ENCODE results near the gene AGBL4. TPM values are rescaled to one million over a fixed set of nuclear protein-coding genes. Genes with fewer than 3 reads are reported as not detected.

AGBL4 gene
- total RNA-seq, 2 donors from 2014 or later = not detected

DNA sequence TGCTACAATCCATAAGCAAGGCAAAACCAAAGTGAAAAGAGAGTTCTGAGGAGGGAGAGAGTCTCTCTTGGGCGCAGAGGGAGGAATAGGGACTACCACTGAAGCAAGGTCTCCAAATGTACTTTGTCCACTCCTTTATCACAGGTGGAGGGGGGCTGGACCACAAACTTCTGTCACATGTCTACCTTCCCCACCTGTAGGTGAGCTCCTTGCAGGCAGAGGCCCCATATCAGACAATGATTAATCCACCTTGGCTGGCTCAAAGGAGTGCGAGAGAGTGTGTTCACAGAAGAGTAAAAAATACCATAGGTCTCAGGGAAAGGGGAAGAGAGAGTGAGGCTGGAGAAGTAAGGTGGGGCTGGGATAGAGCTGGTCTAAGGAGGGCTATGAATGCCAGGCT is 1251.5 kb downstream of the AGBL4 start:
- no peaks in the 10 kb centered on the region for H3K36me3 ChIP-seq
- H3K9me3 ChIP-seq = no peaks in the 10 kb centered on the region
- H3K27ac ChIP-seq = peak overlapping the region; percentile 7 to 26
- no peaks in the 10 kb centered on the region for H3K27me3 ChIP-seq (replicated peaks; ENCODE audit: insufficient read depth)
- DNase-seq (ENCODE audit: low spot score) (no peak), ATAC-seq (ENCODE audit: insufficient number of reproducible peaks, low FRiP score, low read depth) (no peak)
- peaks cover 19 to 87% of the 10 kb centered on the region in 2 donors for H3K4me1 ChIP-seq (ENCODE audit: control insufficient read depth in 1 of 2, low read depth in 2 of 2)
- H3K4me3 ChIP-seq = no peak overlapping the region
- TF ChIP-seq, protein P1, sequence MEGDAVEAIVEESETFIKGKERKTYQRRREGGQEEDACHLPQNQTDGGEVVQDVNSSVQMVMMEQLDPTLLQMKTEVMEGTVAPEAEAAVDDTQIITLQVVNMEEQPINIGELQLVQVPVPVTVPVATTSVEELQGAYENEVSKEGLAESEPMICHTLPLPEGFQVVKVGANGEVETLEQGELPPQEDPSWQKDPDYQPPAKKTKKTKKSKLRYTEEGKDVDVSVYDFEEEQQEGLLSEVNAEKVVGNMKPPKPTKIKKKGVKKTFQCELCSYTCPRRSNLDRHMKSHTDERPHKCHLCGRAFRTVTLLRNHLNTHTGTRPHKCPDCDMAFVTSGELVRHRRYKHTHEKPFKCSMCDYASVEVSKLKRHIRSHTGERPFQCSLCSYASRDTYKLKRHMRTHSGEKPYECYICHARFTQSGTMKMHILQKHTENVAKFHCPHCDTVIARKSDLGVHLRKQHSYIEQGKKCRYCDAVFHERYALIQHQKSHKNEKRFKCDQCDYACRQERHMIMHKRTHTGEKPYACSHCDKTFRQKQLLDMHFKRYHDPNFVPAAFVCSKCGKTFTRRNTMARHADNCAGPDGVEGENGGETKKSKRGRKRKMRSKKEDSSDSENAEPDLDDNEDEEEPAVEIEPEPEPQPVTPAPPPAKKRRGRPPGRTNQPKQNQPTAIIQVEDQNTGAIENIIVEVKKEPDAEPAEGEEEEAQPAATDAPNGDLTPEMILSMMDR (IDR thresholded peaks at IDR 0.05) = no peak

DNA sequence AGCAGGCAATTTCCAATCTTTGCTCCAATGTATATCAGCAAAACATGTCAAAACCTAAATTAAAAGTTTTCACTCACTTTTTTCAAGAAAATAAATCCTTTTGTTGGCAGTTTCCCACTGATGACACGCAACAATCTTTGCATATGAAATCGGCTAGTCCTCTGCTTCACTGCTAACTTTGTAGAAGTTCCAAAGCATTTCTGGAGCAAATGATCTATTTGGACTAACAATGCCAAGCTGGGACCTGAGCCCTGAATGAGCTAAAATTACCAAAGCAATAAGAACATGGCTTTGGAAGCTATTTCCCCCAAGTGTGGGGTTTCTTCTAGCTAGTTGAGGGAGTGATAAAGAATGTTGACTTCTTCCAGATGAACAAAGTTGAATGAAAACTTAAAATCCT is 1252.2 kb downstream of the AGBL4 start:
- peaks cover 19 to 87% of the 10 kb centered on the region in 2 donors for H3K4me1 ChIP-seq (ENCODE audit: control insufficient read depth in 1 of 2, low read depth in 2 of 2)
- H3K27me3 ChIP-seq (replicated peaks; ENCODE audit: insufficient read depth) = no peaks in the 10 kb centered on the region
- DNase-seq (ENCODE audit: low spot score) = no peak
- peak overlapping the region; percentile 5 for H3K4me3 ChIP-seq
- no peak for ATAC-seq (ENCODE audit: insufficient number of reproducible peaks, low FRiP score, low read depth)
- no peaks in the 10 kb centered on the region for H3K36me3 ChIP-seq
- TF ChIP-seq, protein P1 (IDR thresholded peaks at IDR 0.05) = no peak
- no peaks in the 10 kb centered on the region for H3K9me3 ChIP-seq
- peak overlapping the region in 1 of 2 donors; percentile 26 for H3K27ac ChIP-seq

DNA sequence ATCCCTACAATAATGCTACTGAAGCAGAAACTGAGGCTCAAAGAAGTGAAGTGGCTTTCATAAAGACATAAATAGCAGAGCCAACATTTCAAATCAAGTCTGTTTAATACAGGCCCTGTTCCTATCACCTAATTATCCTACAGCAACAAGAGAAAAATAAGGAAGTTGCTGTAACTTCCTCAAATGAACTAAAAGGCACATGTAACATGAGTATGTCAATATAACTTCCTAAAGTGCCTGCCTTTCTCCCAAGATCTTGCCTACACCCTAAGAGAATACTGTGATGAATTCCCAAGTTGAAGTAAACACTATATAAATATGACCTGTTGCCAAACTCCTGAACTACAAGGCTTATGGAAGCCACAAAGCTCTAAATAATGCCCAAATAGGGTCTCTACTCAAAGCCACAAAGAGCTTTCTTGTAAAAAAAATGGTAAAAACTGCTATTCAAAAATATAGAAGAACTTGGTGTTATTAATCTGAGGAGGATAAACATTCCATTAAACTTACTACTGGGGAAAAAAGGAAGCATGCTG is 1255.7 kb downstream of the AGBL4 start:
- ATAC-seq (ENCODE audit: insufficient number of reproducible peaks, low FRiP score, low read depth) (no peak), DNase-seq (ENCODE audit: low spot score) (no peak)
- no peaks in the 10 kb centered on the region for H3K27me3 ChIP-seq (replicated peaks; ENCODE audit: insufficient read depth)
- H3K4me1 ChIP-seq (ENCODE audit: control insufficient read depth in 1 of 2, low read depth in 2 of 2) = peaks cover 16 to 56% of the 10 kb centered on the region in 2 donors
- H3K27ac ChIP-seq = no peak overlapping the region
- H3K4me3 ChIP-seq = no peak overlapping the region
- TF ChIP-seq, protein P1 (IDR thresholded peaks at IDR 0.05) = no peak
- H3K36me3 ChIP-seq = no peaks in the 10 kb centered on the region
- no peaks in the 10 kb centered on the region for H3K9me3 ChIP-seq

DNA sequence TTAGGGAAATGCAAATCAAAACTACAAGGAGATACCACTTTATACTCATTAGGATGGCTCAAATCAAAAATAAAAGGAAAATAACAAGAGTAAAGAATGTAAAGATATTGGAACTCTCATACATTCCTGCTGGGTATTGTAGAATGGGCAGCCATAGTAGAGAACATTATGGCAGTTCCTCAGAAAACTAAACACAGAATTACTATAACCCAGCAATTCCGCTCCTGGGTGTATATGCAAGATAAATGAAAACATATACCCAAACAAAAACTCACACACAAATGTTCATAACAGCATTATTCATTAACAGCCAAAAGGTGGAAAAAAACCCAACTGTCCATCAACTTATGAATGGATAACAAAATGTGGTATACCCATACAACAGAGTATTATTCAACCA is 1258.4 kb downstream of the AGBL4 start:
- Histone ChIP-seq H3K27ac (no peak overlapping the region), H3K4me3 (no peak overlapping the region), H3K4me1 (ENCODE audit: control insufficient read depth in 1 of 2, low read depth in 2 of 2) (peaks cover 17 to 51% of the 10 kb centered on the region in 2 donors), H3K9me3 (no peaks in the 10 kb centered on the region), H3K27me3 (replicated peaks; ENCODE audit: insufficient read depth) (no peaks in the 10 kb centered on the region), H3K36me3 (no peaks in the 10 kb centered on the region)
- TF ChIP-seq, protein P1 (IDR thresholded peaks at IDR 0.05) = no peak
- DNase-seq (ENCODE audit: low spot score) = no peak
- no peak for ATAC-seq (ENCODE audit: insufficient number of reproducible peaks, low FRiP score, low read depth)

DNA sequence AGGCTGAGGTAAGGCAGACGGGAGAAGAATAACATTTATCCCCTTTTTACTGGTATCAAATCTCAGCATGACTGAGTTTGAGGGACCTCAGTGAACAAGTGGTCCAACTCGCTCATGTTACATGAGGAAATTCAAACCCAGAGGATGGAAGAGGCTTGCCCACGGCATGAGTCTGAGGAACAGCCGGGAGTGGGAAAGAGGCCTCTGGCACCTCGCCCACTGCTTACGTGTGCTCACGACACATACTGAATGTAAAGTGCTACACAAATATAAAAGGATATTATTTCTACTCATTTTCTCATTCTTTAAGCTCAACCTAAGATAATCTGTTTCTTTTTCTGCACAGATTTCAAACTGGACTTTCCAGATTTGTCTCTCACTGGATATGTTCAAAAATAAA is 1261.8 kb downstream of the AGBL4 start:
- TF ChIP-seq, protein P1 (IDR thresholded peaks at IDR 0.05) = no peak
- Histone ChIP-seq H3K4me3 (no peak overlapping the region), H3K9me3 (no peaks in the 10 kb centered on the region), H3K27me3 (replicated peaks; ENCODE audit: insufficient read depth) (no peaks in the 10 kb centered on the region), H3K4me1 (ENCODE audit: control insufficient read depth in 1 of 2, low read depth in 2 of 2) (peaks cover 6 to 23% of the 10 kb centered on the region in 2 donors), H3K27ac (peak overlapping the region in 1 of 2 donors; percentile 33), H3K36me3 (peaks cover 13% of the 10 kb centered on the region)
- ATAC-seq (ENCODE audit: insufficient number of reproducible peaks, low FRiP score, low read depth) (no peak), DNase-seq (ENCODE audit: low spot score) (no peak)
